ENCODE data around the gene INPP5F. TPM values are rescaled to one million over a fixed set of nuclear protein-coding genes. Genes with fewer than 3 reads are reported as not detected.

INPP5F gene
- total and polyA plus RNA-seq, 2 donors (not counting 1 experiment from before 2014, with no cell fraction given), result 11.2 to 37.5 TPM

DNA sequence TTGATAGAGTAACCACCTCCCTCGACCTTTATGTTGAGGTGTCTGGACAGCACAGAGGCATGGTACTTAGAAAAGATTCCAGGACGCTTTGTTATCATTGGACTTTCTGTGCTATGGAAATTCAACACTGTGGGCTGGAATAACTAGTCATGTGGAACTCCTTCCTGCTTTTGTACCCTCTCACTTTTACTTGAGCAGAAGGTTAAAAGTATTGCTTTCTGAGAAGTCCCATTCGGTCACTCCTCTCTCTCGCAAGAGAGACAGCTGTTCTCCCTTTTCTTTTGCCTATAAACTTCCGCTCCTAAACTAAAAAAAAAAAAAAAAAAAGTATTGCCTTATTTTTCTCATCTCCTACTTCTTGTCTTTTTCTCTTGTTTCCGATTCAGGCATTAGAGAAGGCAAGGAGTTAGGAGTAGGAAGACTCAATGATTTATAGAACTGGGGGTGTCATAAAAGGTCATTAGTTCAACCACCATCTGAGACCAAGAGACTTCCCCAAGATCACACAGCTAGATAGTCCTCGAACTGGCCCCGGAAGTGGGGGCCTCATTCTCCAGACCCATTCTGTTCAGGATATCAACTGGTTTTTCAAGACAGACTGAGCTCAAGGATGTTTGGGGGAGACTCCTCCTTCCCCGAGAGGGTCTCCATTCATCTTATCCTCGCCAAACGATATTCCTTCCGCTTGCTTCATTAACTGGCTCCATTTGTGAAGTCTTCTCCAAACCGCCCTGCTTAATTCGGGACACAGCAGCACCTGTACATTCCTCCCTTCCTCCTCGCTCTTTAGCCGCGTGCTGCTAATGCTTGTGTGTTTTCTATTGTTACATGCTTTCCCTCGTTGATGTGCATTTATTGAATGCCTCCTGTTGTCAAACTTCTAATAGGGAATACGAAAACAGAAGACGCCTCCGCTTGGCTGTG is 995 bp upstream of the INPP5F start:
- POLR2A ChIA-PET, result interaction anchor here (0.6 to 4.1 kb wide), 13 partner anchors 11 to 535 kb away, joined by 3 to 65 read pairs (median 4); no protein-coding TSS in a partner anchor
- no peaks in the 10 kb centered on the region for H3K9me3 Mint-ChIP-seq (ENCODE audit: insufficient read depth)
- intact Hi-C loops (cut with micrococcal nuclease), result loop anchor here (1.0 to 5.0 kb wide), 5 partner anchors 16 to 147 kb away; partner anchors contain the start of genes BAG3 and MCMBP
- H3K27me3 ChIP-seq (replicated peaks in 1 of 4; ENCODE audit: control extremely low read depth in 1 of 4, control insufficient read depth in 3 of 4, insufficient read depth in 4 of 4, low read length in 3 of 4), result no peaks in the 10 kb centered on the region
- CTCF ChIA-PET, result interaction anchor here (0.7 to 6.5 kb wide), 13 partner anchors 8 to 157 kb away, joined by 3 to 99 read pairs (median 12); partner anchors contain the start of gene BAG3
- H3K9ac ChIP-seq (ENCODE audit: low read length), result peak overlapping the region; percentile 85
- peak overlapping the region; percentile 95 for H3K4me2 ChIP-seq (replicated peaks; ENCODE audit: low read depth, low read length, poor library complexity, severe bottlenecking)
- DNase-seq, result peak; percentile 52
- no peak for TF ChIP-seq CTCF (IDR thresholded peaks at IDR 0.05)
- no peak for TF ChIP-seq EZH2 (IDR thresholded peaks at IDR 0.05; ENCODE audit: borderline replicate concordance, insufficient read depth, low read depth, low read length, poor library complexity, severe bottlenecking)
- peaks cover 34% of the 10 kb centered on the region for H3K79me2 ChIP-seq (ENCODE audit: control insufficient read depth, insufficient read depth, low read length)
- peaks cover 0 to 2% (median 0%) of the 10 kb centered on the region in 3 donors for H3K9me3 ChIP-seq (ENCODE audit: control extremely low read depth in 1 of 3, control insufficient read depth in 2 of 3, insufficient read depth in 1 of 3, low read length in 2 of 3)
- H3K27ac Mint-ChIP-seq, result peak overlapping the region; percentile 95
- H4K20me1 ChIP-seq (ENCODE audit: control insufficient read depth, insufficient read depth, low read length, poor library complexity, severe bottlenecking), result no peaks in the 10 kb centered on the region
- peak overlapping the region; percentile 86 for H3K4me3 Mint-ChIP-seq
- WGBS (ENCODE audit: insufficient coverage), result 33% methylated on average over 12 of the region's 21 CpGs
- H3K4me1 ChIP-seq (ENCODE audit: control insufficient read depth in 2 of 2, insufficient read depth in 2 of 2, low read length in 2 of 2), result peaks cover 38 to 51% of the 10 kb centered on the region in 2 donors
- H3K27me3 Mint-ChIP-seq, result no peaks in the 10 kb centered on the region
- no peak for ATAC-seq (ENCODE audit: low read depth)
- peak overlapping the region; percentile 90 for H2AFZ ChIP-seq (ENCODE audit: insufficient read depth, low read depth, low read length, poor library complexity, severe bottlenecking)
- peak overlapping the region; percentile 30 to 85 (median 70) for H3K4me3 ChIP-seq (ENCODE audit: control extremely low read depth in 1 of 5, extremely low read depth in 1 of 5, insufficient read depth in 1 of 5, low read depth in 2 of 5, low read length in 4 of 5)
- H3K27ac ChIP-seq (ENCODE audit: low read length in 2 of 2), result peak overlapping the region; percentile 73 to 90
- H3K4me1 Mint-ChIP-seq, result peaks cover 53% of the 10 kb centered on the region
- no peaks in the 10 kb centered on the region for H3K36me3 ChIP-seq (replicated peaks in 1 of 2; ENCODE audit: control extremely low read depth in 1 of 2, control insufficient read depth in 1 of 2, extremely low read depth in 1 of 2, insufficient read depth in 2 of 2, low read length in 1 of 2)

Measured in B cell (primary cell).